Regular cardiac myocyte (primary cell): ENCODE data around the gene FOXC1. TPM values are rescaled to one million over a fixed set of nuclear protein-coding genes. Genes with fewer than 3 reads are reported as not detected.

ENCODE experiments used
- total RNA-seq: library from RNA; depleted of rRNA; stranded (reverse); fragments of >200 nt; gene quantifications from 2 replicates; pipeline ENCODE4 v1.2.3, GENCODE V29; 2014

The FOXC1 gene
- 2.3 and 2.8 TPM in 2 replicates for total RNA-seq

GRCh38 chr6:1609648-1610496, at the start of gene FOXC1:
Gene FOXC1, plus strand, starts transcription at chr6:1609915. Its CDS starts 531 bp downstream, at chr6:1610446.

Other genes with a start within 250 kb of the FOXC1 start
- 0.28 and 0.58 TPM in 2 replicates for gene FOXF2, start 220.3 kb upstream of the FOXC1 start, total RNA-seq